SU-DHL-6 (cell line): Measurements from ENCODE around the gene ATP8B2.
"Not testable (repeated sequence)": the region's sequence is repeated elsewhere in the genome, so short reads cannot be mapped to it uniquely, and the experiment has no call there.

Source experiments
- H2AFZ ChIP-seq: fragments of 200-600 bp; sonication (generic); 2 replicates; pipeline ENCODE4 v1.6.1; 2014; ENCODE audit warnings: low read depth, mild to moderate bottlenecking, moderate library complexity, mixed read lengths, antibody characterized with exemption, low read length; ENCODE audit not compliant: severe bottlenecking
- H3F3A ChIP-seq: fragments of 200-600 bp; shearing (Covaris generic); 2 replicates; pipeline ENCODE4 v1.6.0; 2016; ENCODE audit warnings: antibody characterized with exemption, mild to moderate bottlenecking; ENCODE audit not compliant: insufficient read depth
- H3K27ac ChIP-seq: fragments of 200-600 bp; sonication (generic); 2 replicates; pipeline ENCODE4 v1.5.1; 2016; ENCODE audit warnings: low read depth, mild to moderate bottlenecking, low read length, moderate library complexity, mixed read lengths
- H3K27me3 ChIP-seq: fragments of 200-600 bp; sonication (generic), shearing (Covaris generic); 2 replicates; pipeline ENCODE4 v1.6.0; 2014; ENCODE audit warnings: mild to moderate bottlenecking, low read length
- H3K36me3 ChIP-seq: fragments of 200-600 bp; sonication (generic); 2 replicates; pipeline ENCODE4 v1.6.1; 2014; ENCODE audit warnings: mild to moderate bottlenecking, low read length, mixed read lengths
- H3K4me2 ChIP-seq: fragments of 300-600, 200-600 bp; shearing (Covaris generic), sonication (generic); 2 replicates; pipeline ENCODE4 v1.6.0; 2014; ENCODE audit warnings: low read length, low read depth, mild to moderate bottlenecking; ENCODE audit not compliant: poor library complexity, severe bottlenecking
- H3K4me3 ChIP-seq: fragments of 200-600 bp; sonication (generic); 2 replicates; pipeline ENCODE4 v1.5.1; 2014; ENCODE audit warnings: antibody characterized with exemption, low read length, mild to moderate bottlenecking, mixed read lengths; ENCODE audit not compliant: insufficient read depth, poor library complexity, severe bottlenecking
- H3K79me2 ChIP-seq: fragments of 200-600 bp; sonication (generic); 2 replicates; pipeline ENCODE4 v1.6.1; 2014; ENCODE audit warnings: mild to moderate bottlenecking, low read length, moderate library complexity; ENCODE audit not compliant: insufficient read depth
- H3K9ac ChIP-seq: fragments of 200-600 bp; sonication (generic); 2 replicates; pipeline ENCODE4 v1.7.0; 2014; ENCODE audit warnings: mild to moderate bottlenecking, low read length
- H3K9me2 ChIP-seq: fragments of 200-600 bp; sonication (generic); replicated peaks from 2 replicates; pipeline ENCODE4 v1.6.1; 2014; ENCODE audit warnings: low read length; ENCODE audit not compliant: insufficient read depth
- H3K9me3 ChIP-seq: fragments of 200-600 bp; sonication (generic); 2 replicates; pipeline ENCODE4 v1.6.1; 2014; ENCODE audit warnings: low read length, mixed read lengths; ENCODE audit not compliant: insufficient read depth
- H4K20me1 ChIP-seq: fragments of 200-600 bp; sonication (generic); 2 replicates; pipeline ENCODE4 v1.6.1; 2014; ENCODE audit warnings: low read depth, mild to moderate bottlenecking, antibody characterized with exemption, low read length, moderate library complexity, mixed read lengths
- EZH2phosphoT487 ChIP-seq: fragments of 200-600 bp; sonication (generic), shearing (Covaris generic); conservative IDR thresholded peaks from 2 replicates; pipeline ENCODE4 v1.6.1; 2018; ENCODE audit warnings: mild to moderate bottlenecking, antibody characterized with exemption, low read length, moderate library complexity, mixed read lengths
- TF ChIP-seq, protein P1 (sequence below): fragments of 200-600 bp; sonication (generic); IDR thresholded peaks from one replicate; pipeline ENCODE4 v1.5.1; 2017; ENCODE audit warnings: antibody characterized with exemption, mild to moderate bottlenecking, low read length, moderate library complexity; ENCODE audit not compliant: insufficient read depth, poor library complexity, severe bottlenecking

ATP8B2 gene, protein sequence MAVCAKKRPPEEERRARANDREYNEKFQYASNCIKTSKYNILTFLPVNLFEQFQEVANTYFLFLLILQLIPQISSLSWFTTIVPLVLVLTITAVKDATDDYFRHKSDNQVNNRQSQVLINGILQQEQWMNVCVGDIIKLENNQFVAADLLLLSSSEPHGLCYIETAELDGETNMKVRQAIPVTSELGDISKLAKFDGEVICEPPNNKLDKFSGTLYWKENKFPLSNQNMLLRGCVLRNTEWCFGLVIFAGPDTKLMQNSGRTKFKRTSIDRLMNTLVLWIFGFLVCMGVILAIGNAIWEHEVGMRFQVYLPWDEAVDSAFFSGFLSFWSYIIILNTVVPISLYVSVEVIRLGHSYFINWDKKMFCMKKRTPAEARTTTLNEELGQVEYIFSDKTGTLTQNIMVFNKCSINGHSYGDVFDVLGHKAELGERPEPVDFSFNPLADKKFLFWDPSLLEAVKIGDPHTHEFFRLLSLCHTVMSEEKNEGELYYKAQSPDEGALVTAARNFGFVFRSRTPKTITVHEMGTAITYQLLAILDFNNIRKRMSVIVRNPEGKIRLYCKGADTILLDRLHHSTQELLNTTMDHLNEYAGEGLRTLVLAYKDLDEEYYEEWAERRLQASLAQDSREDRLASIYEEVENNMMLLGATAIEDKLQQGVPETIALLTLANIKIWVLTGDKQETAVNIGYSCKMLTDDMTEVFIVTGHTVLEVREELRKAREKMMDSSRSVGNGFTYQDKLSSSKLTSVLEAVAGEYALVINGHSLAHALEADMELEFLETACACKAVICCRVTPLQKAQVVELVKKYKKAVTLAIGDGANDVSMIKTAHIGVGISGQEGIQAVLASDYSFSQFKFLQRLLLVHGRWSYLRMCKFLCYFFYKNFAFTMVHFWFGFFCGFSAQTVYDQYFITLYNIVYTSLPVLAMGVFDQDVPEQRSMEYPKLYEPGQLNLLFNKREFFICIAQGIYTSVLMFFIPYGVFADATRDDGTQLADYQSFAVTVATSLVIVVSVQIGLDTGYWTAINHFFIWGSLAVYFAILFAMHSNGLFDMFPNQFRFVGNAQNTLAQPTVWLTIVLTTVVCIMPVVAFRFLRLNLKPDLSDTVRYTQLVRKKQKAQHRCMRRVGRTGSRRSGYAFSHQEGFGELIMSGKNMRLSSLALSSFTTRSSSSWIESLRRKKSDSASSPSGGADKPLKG

DNA sequence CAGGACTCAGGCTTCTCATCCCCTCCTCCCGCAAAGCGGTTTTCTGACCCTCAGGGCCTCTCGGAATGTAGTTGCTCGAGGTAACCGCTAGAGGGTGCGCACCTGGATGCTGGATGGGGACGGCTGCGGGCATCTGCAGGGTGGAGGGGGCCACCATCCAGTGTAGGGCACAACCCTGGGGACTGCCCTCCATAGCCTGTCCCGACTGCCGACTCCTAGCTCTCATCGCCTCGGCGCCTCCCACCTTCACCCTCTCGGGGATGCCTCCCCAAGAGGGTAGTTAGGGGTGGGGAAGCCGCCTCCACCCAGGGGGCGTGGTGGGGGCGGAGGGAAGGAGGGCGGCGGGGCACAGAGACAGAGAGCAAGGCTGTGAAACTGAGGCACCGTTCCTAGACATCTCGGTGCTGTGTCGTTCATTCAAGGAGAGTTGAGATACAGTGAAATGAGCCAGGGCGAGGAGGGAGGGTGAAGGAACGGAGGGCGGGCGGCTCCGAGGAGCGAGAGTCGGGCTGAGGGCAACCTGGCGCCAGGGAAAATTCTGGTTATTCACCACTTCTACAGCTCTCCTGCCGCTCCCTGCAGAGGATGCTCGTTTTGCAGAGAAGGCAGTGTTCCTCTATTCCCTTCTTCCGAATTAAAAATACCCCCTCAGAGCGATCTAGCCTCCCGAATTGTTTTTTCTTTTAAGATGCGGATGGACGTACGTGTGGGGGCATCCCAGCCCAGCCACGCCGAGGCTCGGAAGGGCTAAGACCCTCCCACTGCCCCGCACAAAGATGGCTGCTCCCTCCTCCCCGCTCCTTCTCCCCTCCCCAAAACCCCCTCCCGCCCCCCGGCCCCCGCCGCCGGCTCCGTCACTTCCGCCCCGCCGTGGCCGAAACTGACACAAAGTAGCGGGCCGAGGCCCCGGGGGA is at the start of gene ATP8B2:
TSS of gene ATP8B2 (plus strand) at position 857 of the 914 bp plus-strand sequence. CDS start 2,617 bp downstream, outside the sequence.
- Histone ChIP-seq H3K36me3 (no peaks in the 10 kb centered on the region), H3K4me3 (peak within 1 kb of the TSS; percentile 65), H4K20me1 (no peaks in the 10 kb centered on the region), H3K27ac (no peak within 1 kb of the TSS), H3K9me3 (no peaks in the 10 kb centered on the region), H3K4me2 (peak within 1 kb of the TSS; percentile 85), H2AFZ (peak within 1 kb of the TSS; percentile 68), H3K9ac (peak within 1 kb of the TSS; percentile 55), H3F3A (0 out of 2 replicates have a peak, but pooled peaks cover 2% of the 10 kb centered on the region), H3K79me2 (no peaks in the 10 kb centered on the region), H3K27me3 (no peaks in the 10 kb centered on the region), H3K9me2 (no peaks in the 10 kb centered on the region)
- TF ChIP-seq, protein P1, sequence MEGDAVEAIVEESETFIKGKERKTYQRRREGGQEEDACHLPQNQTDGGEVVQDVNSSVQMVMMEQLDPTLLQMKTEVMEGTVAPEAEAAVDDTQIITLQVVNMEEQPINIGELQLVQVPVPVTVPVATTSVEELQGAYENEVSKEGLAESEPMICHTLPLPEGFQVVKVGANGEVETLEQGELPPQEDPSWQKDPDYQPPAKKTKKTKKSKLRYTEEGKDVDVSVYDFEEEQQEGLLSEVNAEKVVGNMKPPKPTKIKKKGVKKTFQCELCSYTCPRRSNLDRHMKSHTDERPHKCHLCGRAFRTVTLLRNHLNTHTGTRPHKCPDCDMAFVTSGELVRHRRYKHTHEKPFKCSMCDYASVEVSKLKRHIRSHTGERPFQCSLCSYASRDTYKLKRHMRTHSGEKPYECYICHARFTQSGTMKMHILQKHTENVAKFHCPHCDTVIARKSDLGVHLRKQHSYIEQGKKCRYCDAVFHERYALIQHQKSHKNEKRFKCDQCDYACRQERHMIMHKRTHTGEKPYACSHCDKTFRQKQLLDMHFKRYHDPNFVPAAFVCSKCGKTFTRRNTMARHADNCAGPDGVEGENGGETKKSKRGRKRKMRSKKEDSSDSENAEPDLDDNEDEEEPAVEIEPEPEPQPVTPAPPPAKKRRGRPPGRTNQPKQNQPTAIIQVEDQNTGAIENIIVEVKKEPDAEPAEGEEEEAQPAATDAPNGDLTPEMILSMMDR: peak; percentile 95
- no peak for TF ChIP-seq EZH2phosphoT487

DNA sequence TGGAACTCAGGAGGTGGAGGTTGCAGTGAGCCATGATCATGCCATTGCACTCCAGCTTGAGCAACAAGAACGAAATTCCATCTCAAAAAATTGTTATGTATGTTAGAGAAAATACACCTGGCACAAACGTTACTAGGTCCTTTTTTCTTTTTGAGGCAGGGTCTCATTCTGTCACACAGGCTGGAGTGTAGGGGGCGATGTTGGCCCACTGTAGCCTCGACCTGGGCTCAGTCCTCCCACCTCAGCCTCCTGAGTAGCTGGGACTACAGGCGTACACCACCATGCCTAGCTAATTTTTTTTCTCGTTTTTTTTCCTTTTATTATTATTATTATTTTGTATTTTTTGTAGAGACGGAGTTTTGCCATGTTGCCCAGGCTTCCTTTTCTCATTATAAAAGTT is 48.5 kb upstream of the ATP8B2 start:
- no peaks in the 10 kb centered on the region for H3K36me3 ChIP-seq
- H2AFZ ChIP-seq: no peak overlapping the region
- no peaks in the 10 kb centered on the region for H4K20me1 ChIP-seq
- H3F3A ChIP-seq: peaks cover 4% of the 10 kb centered on the region
- no peak overlapping the region for H3K9ac ChIP-seq
- H3K9me2 ChIP-seq: no peaks in the 10 kb centered on the region
- no peak for TF ChIP-seq EZH2phosphoT487
- TF ChIP-seq, protein P1: no peak
- peaks cover 12% of the 10 kb centered on the region for H3K79me2 ChIP-seq
- H3K4me2 ChIP-seq: no peak overlapping the region
- no peaks in the 10 kb centered on the region for H3K9me3 ChIP-seq
- H3K4me3 ChIP-seq: no peak overlapping the region
- no peak overlapping the region for H3K27ac ChIP-seq
- H3K27me3 ChIP-seq: no peaks in the 10 kb centered on the region

DNA sequence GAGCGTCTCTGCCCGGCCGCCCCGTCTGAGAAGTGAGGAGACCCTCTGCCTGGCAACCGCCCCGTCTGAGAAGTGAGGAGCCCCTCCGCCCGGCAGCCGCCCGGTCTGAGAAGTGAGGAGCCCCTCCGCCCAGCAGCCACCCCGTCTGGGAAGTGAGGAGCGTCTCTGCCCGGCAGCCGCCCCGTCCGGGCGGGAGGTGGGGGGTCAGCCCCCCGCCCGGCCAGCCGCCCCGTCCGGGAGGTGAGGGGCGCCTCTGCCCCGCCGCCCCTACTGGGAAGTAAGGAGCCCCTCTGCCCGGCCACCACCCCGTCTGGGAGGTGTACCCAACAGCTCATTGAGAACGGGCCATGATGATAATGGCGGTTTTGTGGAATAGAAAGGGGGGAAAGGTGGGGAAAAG is 37.7 kb upstream of the ATP8B2 start:
- not testable (repeated sequence) for H3K79me2 ChIP-seq, H3K27ac ChIP-seq, H3K9me3 ChIP-seq, H3K4me3 ChIP-seq, H3K36me3 ChIP-seq, H3K4me2 ChIP-seq, H2AFZ ChIP-seq, H3K27me3 ChIP-seq, H3F3A ChIP-seq, H4K20me1 ChIP-seq, H3K9ac ChIP-seq, H3K9me2 ChIP-seq
